ENCODE measurements around the gene OPCML.

DNA sequence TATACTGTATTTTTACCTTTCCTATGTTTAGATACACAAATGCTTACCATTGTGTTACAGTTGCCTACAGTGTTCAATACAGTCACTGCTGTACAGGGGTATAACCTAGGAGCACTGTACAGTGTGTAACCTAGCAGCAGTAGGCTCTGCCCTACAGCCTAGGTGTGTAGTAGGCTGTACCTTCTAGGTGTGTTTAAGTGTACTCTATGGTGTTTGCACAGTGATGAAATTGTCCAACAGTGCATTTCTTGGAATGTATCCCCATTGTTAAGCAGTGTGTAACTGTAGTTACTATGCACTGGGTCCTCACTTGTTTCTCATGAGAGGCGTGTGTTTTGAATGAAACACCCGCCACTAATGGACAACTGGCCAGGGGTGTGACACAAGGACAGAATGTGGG, 269.0 kb downstream of the OPCML start:
- TF ChIP-seq, protein P1, sequence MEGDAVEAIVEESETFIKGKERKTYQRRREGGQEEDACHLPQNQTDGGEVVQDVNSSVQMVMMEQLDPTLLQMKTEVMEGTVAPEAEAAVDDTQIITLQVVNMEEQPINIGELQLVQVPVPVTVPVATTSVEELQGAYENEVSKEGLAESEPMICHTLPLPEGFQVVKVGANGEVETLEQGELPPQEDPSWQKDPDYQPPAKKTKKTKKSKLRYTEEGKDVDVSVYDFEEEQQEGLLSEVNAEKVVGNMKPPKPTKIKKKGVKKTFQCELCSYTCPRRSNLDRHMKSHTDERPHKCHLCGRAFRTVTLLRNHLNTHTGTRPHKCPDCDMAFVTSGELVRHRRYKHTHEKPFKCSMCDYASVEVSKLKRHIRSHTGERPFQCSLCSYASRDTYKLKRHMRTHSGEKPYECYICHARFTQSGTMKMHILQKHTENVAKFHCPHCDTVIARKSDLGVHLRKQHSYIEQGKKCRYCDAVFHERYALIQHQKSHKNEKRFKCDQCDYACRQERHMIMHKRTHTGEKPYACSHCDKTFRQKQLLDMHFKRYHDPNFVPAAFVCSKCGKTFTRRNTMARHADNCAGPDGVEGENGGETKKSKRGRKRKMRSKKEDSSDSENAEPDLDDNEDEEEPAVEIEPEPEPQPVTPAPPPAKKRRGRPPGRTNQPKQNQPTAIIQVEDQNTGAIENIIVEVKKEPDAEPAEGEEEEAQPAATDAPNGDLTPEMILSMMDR (IDR thresholded peaks at IDR 0.05), result no peak
- no peak for TF ChIP-seq EZH2 (IDR thresholded peaks at IDR 0.05; ENCODE audit: borderline replicate concordance, insufficient read depth, low read depth, low read length, poor library complexity, severe bottlenecking)
